Neuronal stem cell (in vitro differentiated cells): ENCODE measurements around the gene TIGIT.
A peak's percentile ranks its signal among the peaks of the same experiment; 100 is the strongest.

Source experiments
- DNase-seq: peaks from one replicate; pipeline ENCODE4 v3.0.0-alpha.2; 2013; ENCODE audit warnings: low spot score
- H2AFZ ChIP-seq: one replicate; pipeline ENCODE4 v1.6.1; 2013; ENCODE audit warnings: mild to moderate bottlenecking, low read length, inconsistent platforms
- H2AK5ac ChIP-seq: 2 replicates; pipeline ENCODE4 v1.6.1; 2013; ENCODE audit warnings: low read depth, mild to moderate bottlenecking, inconsistent platforms, low read length, moderate library complexity, mixed read lengths
- H2BK120ac ChIP-seq: 2 replicates; pipeline ENCODE4 v1.6.1; 2013; ENCODE audit warnings: low read depth, mild to moderate bottlenecking, inconsistent platforms, low read length, moderate library complexity, mixed read lengths
- H2BK12ac ChIP-seq: one replicate; pipeline ENCODE4 v1.6.1; 2013; ENCODE audit warnings: low read length, inconsistent platforms
- H2BK15ac ChIP-seq: 2 replicates; pipeline ENCODE4 v1.6.1; 2013; ENCODE audit warnings: mild to moderate bottlenecking, low read length, inconsistent platforms, mixed read lengths
- H2BK5ac ChIP-seq: one replicate; pipeline ENCODE4 v1.6.1; 2013; ENCODE audit warnings: inconsistent platforms, mild to moderate bottlenecking, low read length, moderate library complexity
- H3K14ac ChIP-seq: one replicate; pipeline ENCODE4 v1.6.1; 2013; ENCODE audit warnings: low read length, inconsistent platforms
- H3K18ac ChIP-seq: 2 replicates; pipeline ENCODE4 v1.6.1; 2013; ENCODE audit warnings: low read length, inconsistent platforms
- H3K23ac ChIP-seq: 2 replicates; pipeline ENCODE4 v1.6.1; 2013; ENCODE audit warnings: low read depth, mild to moderate bottlenecking, mixed read lengths, low read length, inconsistent platforms; ENCODE audit not compliant: poor library complexity
- H3K27ac ChIP-seq: replicated peaks from 3 replicates; pipeline ENCODE4 v1.5.1; 2013; ENCODE audit warnings: low read length, inconsistent platforms
- H3K27me3 ChIP-seq, 3 experiments: 2 replicates each; pipeline ENCODE4 v1.6.1; 2013; ENCODE audit warnings: low read length in 3 of 3, mild to moderate bottlenecking in 2 of 3, inconsistent platforms in 1 of 3, low read depth in 1 of 3, mixed read lengths in 1 of 3, moderate library complexity in 1 of 3; ENCODE audit not compliant: control insufficient read depth in 3 of 3, insufficient read depth in 3 of 3
- H3K36me3 ChIP-seq, 2 donors: replicated peaks in 1 of 2; 2 replicates each; pipeline ENCODE4 v1.6.1; 2013; ENCODE audit warnings: low read length in 2 of 2; ENCODE audit not compliant: control insufficient read depth in 2 of 2, insufficient read depth in 2 of 2
- H3K4ac ChIP-seq: 2 replicates; pipeline ENCODE4 v1.6.1; 2013; ENCODE audit warnings: inconsistent platforms, mild to moderate bottlenecking, low read length, moderate library complexity
- H3K4me1 ChIP-seq, 2 donors: 1 replicate in 1 of 2; 2 replicates in 1 of 2; pipeline ENCODE4 v1.6.1; 2013; ENCODE audit warnings: low read length in 2 of 2, low read depth in 1 of 2; ENCODE audit not compliant: control insufficient read depth in 2 of 2, insufficient read depth in 1 of 2
- H3K4me2 ChIP-seq: one replicate; pipeline ENCODE4 v1.6.1; 2013; ENCODE audit warnings: mild to moderate bottlenecking, low read length, inconsistent platforms; ENCODE audit not compliant: insufficient read depth, poor library complexity, severe bottlenecking
- H3K4me3 ChIP-seq, 2 donors: 2 replicates each; pipeline ENCODE4 v1.5.1; 2013; ENCODE audit warnings: low read length in 2 of 2, mild to moderate bottlenecking in 2 of 2, inconsistent platforms in 1 of 2, moderate library complexity in 1 of 2
- H3K79me1 ChIP-seq: one replicate; pipeline ENCODE4 v1.6.1; 2013; ENCODE audit warnings: low read depth, mild to moderate bottlenecking, inconsistent platforms, low read length, moderate library complexity
- H3K9ac ChIP-seq: one replicate; pipeline ENCODE4 v1.6.1; 2013; ENCODE audit warnings: mild to moderate bottlenecking, low read depth, low read length, inconsistent platforms; ENCODE audit not compliant: poor library complexity
- H3K9me3 ChIP-seq, 2 donors: replicated peaks in 1 of 2; 2 replicates each; pipeline versions ENCODE3 to v1.6.1; 2013; ENCODE audit warnings: low read length in 2 of 2, mild to moderate bottlenecking in 2 of 2, inconsistent platforms in 1 of 2, low read depth in 1 of 2, mixed read lengths in 1 of 2, moderate library complexity in 1 of 2; ENCODE audit not compliant: control insufficient read depth in 2 of 2, insufficient read depth in 1 of 2
- H4K8ac ChIP-seq: one replicate; pipeline ENCODE4 v1.6.1; 2013; ENCODE audit warnings: low read depth, mild to moderate bottlenecking, inconsistent platforms, low read length, moderate library complexity
- H4K91ac ChIP-seq: one replicate; pipeline ENCODE4 v1.6.1; 2013; ENCODE audit warnings: low read length, low read depth, mild to moderate bottlenecking, inconsistent platforms; ENCODE audit not compliant: poor library complexity
- WGBS, 2 donors: extraction: QIAGEN DNeasy Blood & Tissue Kit; methylation state at CpG; one replicate each; pipeline ENCODE4 v1.1.7; 2013; ENCODE audit warnings: missing lambda C conversion rate in 2 of 2, mixed read lengths in 1 of 2; ENCODE audit not compliant: insufficient read length in 2 of 2, insufficient replicate concordance in 1 of 2; ENCODE audit errors: extremely low coverage in 2 of 2; 5-methylcytosine and 5-hydroxymethylcytosine counted together

Gene TIGIT

GRCh38 chr3:114355653-114356052 is 61.8 kb downstream of the TIGIT start:
- no peak overlapping the region for H2BK12ac ChIP-seq
- no peaks in the 10 kb centered on the region for H3K79me1 ChIP-seq
- H2AFZ ChIP-seq, result no peak overlapping the region
- H3K18ac ChIP-seq, result no peak overlapping the region
- peak overlapping the region; percentile 28 for H3K27ac ChIP-seq
- H3K4ac ChIP-seq, result no peak overlapping the region
- H2BK5ac ChIP-seq, result no peak overlapping the region
- DNase-seq, result no peak
- H3K4me3 ChIP-seq, result no peak overlapping the region
- no peak overlapping the region for H4K8ac ChIP-seq
- H3K4me2 ChIP-seq, result no peak overlapping the region
- no peak overlapping the region for H3K23ac ChIP-seq
- H4K91ac ChIP-seq, result no peak overlapping the region
- H3K9me3 ChIP-seq, result peaks cover 0 to 7% of the 10 kb centered on the region in 2 donors
- peaks cover 9 to 17% of the 10 kb centered on the region in 2 donors for H3K4me1 ChIP-seq
- no peaks in the 10 kb centered on the region for H3K27me3 ChIP-seq
- no peak overlapping the region for H3K9ac ChIP-seq
- no peak overlapping the region for H2AK5ac ChIP-seq
- peaks cover 0 to 12% of the 10 kb centered on the region in 2 donors for H3K36me3 ChIP-seq
- no peak overlapping the region for H2BK15ac ChIP-seq
- H3K14ac ChIP-seq, result no peak overlapping the region
- no peak overlapping the region for H2BK120ac ChIP-seq

GRCh38 chr3:114356066-114356465 is 62.2 kb downstream of the TIGIT start:
- peak; percentile 36 for DNase-seq
- H3K36me3 ChIP-seq, result peaks cover 0 to 8% of the 10 kb centered on the region in 2 donors
- WGBS, 2 donors, result no CpG with 5 or more reads among the region's 4 CpGs

GRCh38 chr3:114356525-114356924 is 62.7 kb downstream of the TIGIT start:
- Histone ChIP-seq H3K23ac (no peak overlapping the region), H2BK15ac (no peak overlapping the region), H3K27ac (peak overlapping the region; percentile 28), H3K79me1 (no peaks in the 10 kb centered on the region), H2BK120ac (peak overlapping the region; percentile 11), H2BK5ac (no peak overlapping the region), H2AK5ac (no peak overlapping the region), H3K4me2 (no peak overlapping the region), H3K4me1 (peaks cover 9 to 17% of the 10 kb centered on the region in 2 donors), H3K9me3 (peaks cover 0 to 2% of the 10 kb centered on the region in 2 donors), H3K36me3 (peaks cover 0 to 4% of the 10 kb centered on the region in 2 donors), H3K4ac (no peak overlapping the region), H2BK12ac (no peak overlapping the region), H2AFZ (peak overlapping the region; percentile 15), H3K4me3 (no peak overlapping the region), H3K14ac (no peak overlapping the region), H3K27me3 (no peaks in the 10 kb centered on the region), H3K9ac (no peak overlapping the region), H4K91ac (no peak overlapping the region), H4K8ac (no peak overlapping the region), H3K18ac (no peak overlapping the region)
- DNase-seq, result no peak
- WGBS, 2 donors, result no CpG with 5 or more reads among the region's 1 CpG

More at GRCh38 chr3:114356066-114356465, 62.2 kb downstream of the TIGIT start:
- Histone ChIP-seq H2BK12ac (no peak overlapping the region), H2BK15ac (no peak overlapping the region), H3K9me3 (peaks cover 0 to 5% of the 10 kb centered on the region in 2 donors), H3K27me3 (no peaks in the 10 kb centered on the region), H2AFZ (peak overlapping the region; percentile 15), H3K14ac (no peak overlapping the region), H2BK5ac (no peak overlapping the region), H3K79me1 (no peaks in the 10 kb centered on the region), H3K4me1 (peaks cover 9 to 17% of the 10 kb centered on the region in 2 donors), H3K18ac (no peak overlapping the region), H4K91ac (no peak overlapping the region), H2AK5ac (no peak overlapping the region), H3K9ac (no peak overlapping the region), H2BK120ac (no peak overlapping the region), H3K4ac (no peak overlapping the region), H3K23ac (no peak overlapping the region), H3K27ac (peak overlapping the region; percentile 28), H3K4me3 (no peak overlapping the region), H4K8ac (no peak overlapping the region), H3K4me2 (no peak overlapping the region)
